Measurements from ENCODE around the gene MYO10.
"Not testable (repeated sequence)": the region's sequence is repeated elsewhere in the genome, so short reads cannot be mapped to it uniquely, and the experiment has no call there.

The MYO10 gene

DNA sequence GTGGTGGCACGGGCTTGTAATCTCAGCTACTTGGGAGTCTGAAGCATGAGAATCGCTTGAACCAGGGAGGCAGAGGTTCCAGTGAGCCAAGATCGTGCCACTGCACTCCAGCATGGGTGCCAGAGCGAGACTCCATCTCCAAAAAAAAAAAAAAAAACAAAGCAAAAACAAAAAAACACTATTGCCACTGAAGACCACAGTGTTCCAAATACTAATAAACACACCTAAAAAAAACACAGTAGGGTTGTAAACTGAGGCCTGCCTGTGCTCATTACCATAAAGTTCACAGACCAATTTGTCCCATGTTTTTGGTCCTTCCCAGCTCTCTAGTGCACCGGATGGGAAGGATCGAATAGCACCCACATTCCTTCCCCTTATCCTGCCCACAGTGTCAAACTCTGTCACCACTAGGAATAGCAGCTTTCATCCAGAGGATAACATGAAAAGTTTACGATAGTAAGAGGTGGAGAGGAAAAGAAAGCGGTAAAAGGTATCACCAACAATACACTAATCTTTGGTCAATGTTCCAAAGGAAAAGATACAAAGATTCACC lies 49.2 kb downstream of the MYO10 start:
- no peak for DNase-seq

GRCh38 chr5:16886366-16886736 lies 49.7 kb downstream of the MYO10 start:
- DNase-seq, result no peak

DNA sequence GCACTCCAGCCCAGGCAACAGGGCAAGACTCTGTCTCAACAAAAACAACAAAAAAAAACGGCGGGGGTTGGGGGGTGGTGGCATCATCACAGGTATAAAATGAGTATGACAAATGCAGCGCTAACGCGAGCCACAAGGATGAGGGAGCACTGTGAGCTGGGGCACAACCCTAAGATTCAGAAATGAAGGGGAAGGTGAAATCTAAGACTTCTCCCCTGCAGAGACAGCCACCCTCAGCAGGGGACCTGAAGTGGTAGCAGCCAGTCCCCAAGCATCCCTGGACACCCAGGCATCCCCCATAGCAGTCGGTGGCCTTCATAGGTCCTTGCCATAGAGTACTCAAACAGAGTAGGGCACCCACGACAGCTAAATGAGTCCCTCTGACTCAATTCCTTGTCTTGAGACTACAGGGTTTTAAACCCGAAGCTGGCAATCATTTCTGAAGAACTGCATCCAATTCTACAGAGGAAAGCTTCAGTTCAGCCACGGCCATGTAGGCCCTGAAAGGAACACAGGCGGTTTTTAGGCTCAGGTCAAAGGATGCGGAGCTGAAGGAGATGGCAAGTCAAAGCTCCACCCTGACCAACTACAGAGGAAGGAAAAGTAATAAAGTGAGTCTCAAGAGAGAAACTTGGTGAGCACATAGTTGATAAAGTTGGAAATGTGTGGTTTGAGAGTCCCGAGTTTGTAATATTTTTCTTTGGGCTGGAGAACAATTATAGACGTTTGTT lies 50.3 kb downstream of the MYO10 start:
- DNase-seq, result no peak

DNA sequence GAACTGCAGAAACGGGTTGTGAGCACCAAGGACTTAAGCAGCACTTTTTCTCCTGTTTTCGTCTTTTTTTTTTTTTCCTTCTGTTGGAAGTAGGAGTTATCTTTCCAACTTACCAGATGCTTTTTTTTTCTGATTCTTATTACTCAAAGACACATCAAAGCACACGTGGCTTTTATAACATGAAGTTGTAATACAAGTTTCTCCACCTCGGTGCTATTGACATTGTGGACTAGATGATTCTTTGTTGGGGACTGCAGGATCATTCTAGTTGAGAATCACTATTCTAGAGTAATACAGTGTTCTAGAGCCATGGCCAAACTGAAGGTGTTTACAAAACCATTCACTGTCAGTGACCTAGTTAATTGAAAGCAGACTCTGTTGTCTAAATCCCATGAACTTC lies 51.5 kb downstream of the MYO10 start:
- DNase-seq, result no peak

DNA sequence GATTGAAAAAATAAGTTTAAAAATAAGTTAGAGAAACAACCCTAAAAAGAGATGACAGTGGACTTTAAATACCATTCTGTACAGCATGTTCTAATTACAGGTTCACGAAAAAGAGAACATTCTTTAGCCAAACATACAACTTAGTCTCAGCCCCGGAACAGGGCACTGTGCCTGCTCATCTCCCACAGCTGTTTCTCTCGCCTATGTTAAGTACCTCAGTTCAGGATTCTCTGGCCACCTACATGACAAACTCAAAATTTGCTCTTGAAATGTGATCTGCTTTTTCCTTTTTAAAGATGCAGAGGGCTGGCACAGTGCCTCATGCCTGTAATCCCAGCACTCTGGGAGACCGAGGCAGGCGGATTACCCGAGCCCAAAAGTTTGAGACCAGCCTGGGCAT lies 52.3 kb downstream of the MYO10 start:
- no peak for DNase-seq

DNA sequence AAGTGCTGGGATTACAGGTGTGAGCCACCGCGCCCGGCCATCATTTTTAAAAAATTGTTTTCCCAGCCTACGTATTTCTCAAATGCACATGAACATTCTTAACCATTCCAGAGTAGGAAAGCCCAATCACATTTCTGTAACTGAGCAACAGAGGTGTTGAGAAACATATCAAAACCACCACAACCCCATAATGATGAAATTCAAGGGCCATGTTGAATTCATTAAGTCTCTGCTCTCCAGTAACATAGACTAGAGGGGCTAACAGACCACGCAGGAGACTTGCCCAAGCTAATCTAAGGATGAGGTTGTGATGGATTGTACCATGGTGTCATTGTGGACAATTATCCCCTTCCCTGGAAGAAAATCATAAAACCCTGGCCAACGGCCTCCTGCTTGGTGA lies 52.9 kb downstream of the MYO10 start:
- no peak for DNase-seq

DNA sequence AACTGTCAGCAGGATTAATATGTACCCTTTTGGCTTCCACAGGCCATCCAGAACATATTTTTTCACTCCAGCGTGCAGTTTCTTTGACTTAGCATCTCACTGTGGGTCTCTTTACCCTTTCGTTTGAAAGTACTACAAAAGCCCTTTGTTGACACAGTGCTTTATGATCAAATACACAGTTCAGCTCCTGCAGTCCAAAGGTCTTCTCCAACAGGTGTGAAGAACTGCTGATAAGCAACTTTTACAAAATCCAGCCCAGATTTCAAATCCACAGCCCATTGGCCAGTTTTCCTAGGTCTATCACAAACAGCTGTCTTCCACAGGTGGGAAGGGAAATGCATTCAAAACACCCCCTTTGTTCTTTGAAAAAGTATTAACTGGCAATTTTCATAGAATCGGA lies 54.8 kb downstream of the MYO10 start:
- DNase-seq, result no peak

GRCh38 chr5:16880547-16880946 lies 55.5 kb downstream of the MYO10 start:
- no peak for DNase-seq

GRCh38 chr5:16879650-16880049 lies 56.4 kb downstream of the MYO10 start:
- DNase-seq, result no peak

DNA sequence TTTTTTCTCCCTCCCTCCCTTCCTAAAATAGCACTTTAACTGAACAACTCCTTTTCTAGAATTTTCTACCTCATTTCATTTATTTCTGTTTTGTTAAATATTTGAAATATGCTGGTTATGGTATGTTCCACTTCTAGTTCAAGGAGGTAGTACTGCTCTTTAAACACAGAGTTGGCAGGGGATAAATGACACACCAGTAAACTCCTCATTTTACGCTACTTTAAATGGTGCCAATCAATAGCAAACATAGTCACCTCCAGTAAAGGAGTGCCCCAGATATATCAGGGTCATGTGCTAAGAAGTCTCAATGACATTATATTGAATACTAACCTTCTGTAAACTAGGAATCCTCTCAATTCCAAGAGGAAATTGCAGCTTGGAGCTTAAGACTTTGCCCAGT lies 56.9 kb downstream of the MYO10 start:
- no peak for DNase-seq

- no peak for DNase-seq
Measured at GRCh38 chr5:16877267-16877935, 58.7 kb downstream of the MYO10 start.

DNA sequence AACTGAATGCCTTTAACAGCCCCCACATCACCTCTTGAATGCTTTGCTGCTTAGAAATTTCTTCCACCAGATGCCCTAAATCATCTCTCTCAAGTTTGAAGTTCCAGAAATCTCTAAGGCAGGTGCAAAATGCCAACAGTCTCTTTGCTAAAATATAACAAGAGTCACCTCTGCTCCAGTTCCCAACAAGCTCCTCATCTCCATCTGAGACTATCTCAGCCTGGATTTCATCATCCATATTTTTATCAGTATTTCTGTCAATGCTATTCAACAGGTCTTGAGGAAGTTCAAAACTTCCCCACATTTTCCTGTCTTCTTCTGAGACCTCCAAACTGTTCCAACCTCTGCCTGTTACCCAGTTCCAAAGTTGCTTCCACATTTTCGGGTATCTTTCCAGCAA lies 61.7 kb downstream of the MYO10 start:
- DNase-seq, result not testable (repeated sequence)

- no peak for DNase-seq
Measured at GRCh38 chr5:16871746-16872339, 64.2 kb downstream of the MYO10 start.

DNA sequence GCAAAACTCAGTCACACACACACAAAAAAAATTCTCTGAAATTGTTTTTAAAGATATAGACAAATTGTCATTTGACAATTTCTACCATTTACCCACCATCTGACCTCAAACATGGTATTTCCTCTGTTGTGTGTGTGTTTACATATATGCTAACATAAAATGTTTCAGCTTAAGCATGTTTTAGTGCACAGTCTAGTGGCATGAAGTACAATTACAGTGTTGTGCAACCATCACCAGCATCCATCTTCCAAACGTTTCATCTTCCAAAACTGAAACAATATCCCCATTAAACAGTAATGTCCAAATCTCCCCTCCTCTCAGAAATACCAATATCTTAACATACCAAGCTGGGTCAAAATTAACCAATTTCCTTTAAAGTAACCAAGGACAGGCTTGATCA lies 65.2 kb downstream of the MYO10 start:
- DNase-seq, result no peak

GRCh38 chr5:16869821-16870796 lies 66.0 kb downstream of the MYO10 start:
- no peak for DNase-seq

GRCh38 chr5:16867577-16867953 lies 68.5 kb downstream of the MYO10 start:
- no peak for DNase-seq

DNA sequence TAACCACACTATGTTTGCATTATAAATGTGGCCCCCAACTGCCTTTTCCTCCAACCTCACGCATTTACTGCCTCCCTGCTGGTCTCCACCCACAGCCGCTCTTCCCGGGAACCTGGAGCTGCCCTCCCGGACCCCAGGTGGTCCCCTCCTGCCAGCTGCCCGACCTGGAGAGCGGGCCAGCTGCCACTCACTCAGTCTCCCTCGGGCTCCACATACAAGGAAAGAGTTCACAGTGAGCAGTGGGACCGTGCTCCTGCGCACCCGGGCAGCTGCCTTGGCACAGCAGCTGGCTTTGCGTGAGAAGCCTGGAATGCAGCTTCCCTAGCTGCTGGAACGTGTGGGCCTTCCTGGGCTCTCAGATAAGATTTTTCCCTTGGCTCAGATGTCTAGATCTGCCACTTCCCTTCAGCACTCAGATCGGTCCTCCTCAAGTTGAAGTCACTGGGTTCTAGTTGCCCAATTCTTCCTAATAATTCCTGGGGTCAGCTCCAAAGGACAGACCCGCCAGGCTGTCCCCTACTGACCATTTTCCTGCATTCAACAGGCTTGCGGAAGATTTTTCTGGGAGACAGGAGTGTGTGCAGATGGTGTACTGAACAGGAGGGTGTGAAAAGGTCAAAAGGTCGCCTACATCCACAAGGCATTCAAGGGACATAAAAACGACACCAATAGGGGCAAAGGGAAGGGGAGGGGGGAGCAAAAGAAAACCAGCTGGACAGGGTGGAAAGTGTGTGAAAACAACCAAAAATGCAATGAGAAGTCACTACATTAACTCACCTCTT lies 69.1 kb downstream of the MYO10 start:
- no peak for DNase-seq

- DNase-seq, result no peak
Measured at GRCh38 chr5:16866273-16866672, 69.8 kb downstream of the MYO10 start.

GRCh38 chr5:16865151-16865550 lies 70.9 kb downstream of the MYO10 start:
- DNase-seq, result no peak

GRCh38 chr5:16864631-16865131 lies 71.4 kb downstream of the MYO10 start:
- no peak for DNase-seq

GRCh38 chr5:16863469-16863946 lies 72.6 kb downstream of the MYO10 start:
- DNase-seq, result no peak

Measured in C1 segment of cervical spinal cord (tissue), 14 donors.